GM18499 (cell line): Measurements from ENCODE around the gene ARTN.

ENCODE experiments used
- ATAC-seq: cut with Tn5 transposase; IDR thresholded peaks from one replicate; pipeline ENCODE4 v1.9.1; 2021; ENCODE audit warnings: moderate number of reproducible peaks; ENCODE audit not compliant: insufficient read depth, unreplicated experiment

Gene ARTN

GRCh38 chr1:43933386-43934100, at the start of gene ARTN:
ARTN (plus strand) TSS chr1:43933801; CDS start chr1:43935657, 1,856 bp downstream.
- no peak for ATAC-seq

- ATAC-seq, result no peak
Observed at GRCh38 chr1:43885279-43885801, 48.3 kb upstream of the ARTN start.

GRCh38 chr1:43887748-43888147, 45.9 kb upstream of the ARTN start:
- no peak for ATAC-seq

GRCh38 chr1:43890815-43891214, 42.8 kb upstream of the ARTN start:
- no peak for ATAC-seq

GRCh38 chr1:43893006-43893405, 40.6 kb upstream of the ARTN start:
- no peak for ATAC-seq

- no peak for ATAC-seq
Observed at GRCh38 chr1:43898981-43899380, 34.6 kb upstream of the ARTN start.

- no peak for ATAC-seq
Observed at GRCh38 chr1:43900386-43900785, 33.2 kb upstream of the ARTN start.

GRCh38 chr1:43901196-43901961, 32.2 kb upstream of the ARTN start:
- ATAC-seq, result no peak

- ATAC-seq, result no peak
Observed at GRCh38 chr1:43902058-43902831, 31.4 kb upstream of the ARTN start.

GRCh38 chr1:43904660-43905551, 28.7 kb upstream of the ARTN start:
- no peak for ATAC-seq

GRCh38 chr1:43908226-43908625, 25.4 kb upstream of the ARTN start:
- ATAC-seq, result no peak

GRCh38 chr1:43908858-43909257, 24.7 kb upstream of the ARTN start:
- ATAC-seq, result no peak

GRCh38 chr1:43910343-43910742, 23.3 kb upstream of the ARTN start:
- no peak for ATAC-seq

- no peak for ATAC-seq
Observed at GRCh38 chr1:43912607-43913006, 21.0 kb upstream of the ARTN start.

- ATAC-seq, result no peak
Observed at GRCh38 chr1:43913051-43913501, 20.5 kb upstream of the ARTN start.

- ATAC-seq, result no peak
Observed at GRCh38 chr1:43913666-43914360, 19.8 kb upstream of the ARTN start.

- ATAC-seq, result no peak
Observed at GRCh38 chr1:43914576-43915525, 18.8 kb upstream of the ARTN start.

GRCh38 chr1:43919906-43920305, 13.7 kb upstream of the ARTN start:
- no peak for ATAC-seq
